ENCODE data around the gene VSTM4. TPM values are rescaled to one million over a fixed set of nuclear protein-coding genes. Genes with fewer than 3 reads are reported as not detected.

Gene VSTM4
- polyA plus RNA-seq, 1 of the 3 experiments (the other 2 are of a cell fraction): 0.39 TPM

DNA sequence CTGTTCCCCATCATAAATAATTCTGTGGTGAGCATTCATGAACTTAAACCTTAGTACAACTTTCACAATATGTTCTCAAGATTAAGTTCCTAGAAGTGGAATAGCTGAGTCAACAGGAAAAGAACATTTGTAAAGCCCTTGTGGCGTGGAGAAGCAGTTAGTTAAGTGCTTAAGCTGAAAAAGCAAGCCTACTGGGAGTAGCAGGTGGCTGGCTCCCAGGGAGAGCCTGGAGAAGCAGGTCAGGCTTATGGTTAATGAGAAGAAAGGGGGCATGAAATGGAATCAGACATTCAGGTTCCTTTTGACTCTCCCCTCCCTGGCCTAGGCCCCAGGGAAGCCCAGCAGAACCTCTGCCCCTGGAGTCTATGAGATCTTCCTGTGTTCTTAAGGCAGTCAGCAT lies 35.3 kb downstream of the VSTM4 start (continued):
- TF ChIP-seq, protein P1, sequence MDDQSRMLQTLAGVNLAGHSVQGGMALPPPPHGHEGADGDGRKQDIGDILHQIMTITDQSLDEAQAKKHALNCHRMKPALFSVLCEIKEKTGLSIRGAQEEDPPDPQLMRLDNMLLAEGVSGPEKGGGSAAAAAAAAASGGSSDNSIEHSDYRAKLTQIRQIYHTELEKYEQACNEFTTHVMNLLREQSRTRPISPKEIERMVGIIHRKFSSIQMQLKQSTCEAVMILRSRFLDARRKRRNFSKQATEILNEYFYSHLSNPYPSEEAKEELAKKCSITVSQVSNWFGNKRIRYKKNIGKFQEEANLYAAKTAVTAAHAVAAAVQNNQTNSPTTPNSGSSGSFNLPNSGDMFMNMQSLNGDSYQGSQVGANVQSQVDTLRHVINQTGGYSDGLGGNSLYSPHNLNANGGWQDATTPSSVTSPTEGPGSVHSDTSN (IDR thresholded peaks at IDR 0.05): no peak
- no peak for TF ChIP-seq RFX5 (IDR thresholded peaks at IDR 0.05; ENCODE audit: low read length)

- Histone ChIP-seq H4K20me1 (ENCODE audit: insufficient read depth) (no peaks in the 10 kb centered on the region), H3K4me2 (no peak overlapping the region), H3K79me2 (ENCODE audit: insufficient read depth) (no peaks in the 10 kb centered on the region), H3K9ac (no peak overlapping the region), H3K36me3 (replicated peaks in 1 of 2; ENCODE audit: control insufficient read depth in 1 of 2, insufficient read depth in 2 of 2, low read length in 1 of 2) (no peaks in the 10 kb centered on the region), H3K4me3 (ENCODE audit: low read depth in 2 of 2, low read length in 1 of 2) (no peak overlapping the region), H3K9me3 (no peaks in the 10 kb centered on the region), H3F3A (replicated peaks; ENCODE audit: insufficient read depth) (no peaks in the 10 kb centered on the region), H3K9me2 (no peaks in the 10 kb centered on the region), H3K4me1 (ENCODE audit: control insufficient read depth in 1 of 2, insufficient read depth in 2 of 2, low read depth in 1 of 2, low read length in 1 of 2) (peaks cover 0 to 56% of the 10 kb centered on the region in 2 experiments; a peak in 2 of 4 replicates), H3K27ac (ENCODE audit: low read depth in 2 of 2, low read length in 1 of 2) (no peak overlapping the region), H2AFZ (ENCODE audit: low read depth) (no peak overlapping the region), H3K27me3 (ENCODE audit: insufficient read depth) (no peaks in the 10 kb centered on the region)
- CTCF ChIA-PET: interaction anchor here (1.5 kb wide), 1 partner anchor 328 kb away, joined by 3 read pairs; no protein-coding TSS in a partner anchor
- no peak for DNase-seq
- WGBS (ENCODE audit: low lambda C conversion rate): 13% methylated on average over 3 of the region's 3 CpGs
- POLR2A ChIA-PET: no interaction called here
- no peak for TF ChIP-seq USF1 (IDR thresholded peaks at IDR 0.05; ENCODE audit: borderline replicate concordance, low read depth)
- no peak for TF ChIP-seq YY1 (IDR thresholded peaks at IDR 0.05; ENCODE audit: low read depth)
- no peak for TF ChIP-seq MXI1 (IDR thresholded peaks at IDR 0.05; ENCODE audit: low read depth, low read length)
- TF ChIP-seq TAF1 (IDR thresholded peaks at IDR 0.05; ENCODE audit: borderline replicate concordance, low read depth, low read length): no peak
- TF ChIP-seq SMC3 (IDR thresholded peaks at IDR 0.05; ENCODE audit: low read depth, low read length): no peak
- no peak for TF ChIP-seq TCF12 (IDR thresholded peaks at IDR 0.05)
- no peak for TF ChIP-seq ELF1 (IDR thresholded peaks at IDR 0.05)
- TF ChIP-seq MEF2A (IDR thresholded peaks at IDR 0.05; ENCODE audit: borderline replicate concordance, low read depth): no peak
- no peak for TF ChIP-seq TEAD4 (IDR thresholded peaks at IDR 0.05; ENCODE audit: borderline replicate concordance, insufficient read depth)
- TF ChIP-seq, protein P2, sequence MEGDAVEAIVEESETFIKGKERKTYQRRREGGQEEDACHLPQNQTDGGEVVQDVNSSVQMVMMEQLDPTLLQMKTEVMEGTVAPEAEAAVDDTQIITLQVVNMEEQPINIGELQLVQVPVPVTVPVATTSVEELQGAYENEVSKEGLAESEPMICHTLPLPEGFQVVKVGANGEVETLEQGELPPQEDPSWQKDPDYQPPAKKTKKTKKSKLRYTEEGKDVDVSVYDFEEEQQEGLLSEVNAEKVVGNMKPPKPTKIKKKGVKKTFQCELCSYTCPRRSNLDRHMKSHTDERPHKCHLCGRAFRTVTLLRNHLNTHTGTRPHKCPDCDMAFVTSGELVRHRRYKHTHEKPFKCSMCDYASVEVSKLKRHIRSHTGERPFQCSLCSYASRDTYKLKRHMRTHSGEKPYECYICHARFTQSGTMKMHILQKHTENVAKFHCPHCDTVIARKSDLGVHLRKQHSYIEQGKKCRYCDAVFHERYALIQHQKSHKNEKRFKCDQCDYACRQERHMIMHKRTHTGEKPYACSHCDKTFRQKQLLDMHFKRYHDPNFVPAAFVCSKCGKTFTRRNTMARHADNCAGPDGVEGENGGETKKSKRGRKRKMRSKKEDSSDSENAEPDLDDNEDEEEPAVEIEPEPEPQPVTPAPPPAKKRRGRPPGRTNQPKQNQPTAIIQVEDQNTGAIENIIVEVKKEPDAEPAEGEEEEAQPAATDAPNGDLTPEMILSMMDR (IDR thresholded peaks at IDR 0.05): no peak
- TF ChIP-seq EP300 (IDR thresholded peaks at IDR 0.05; ENCODE audit: borderline replicate concordance in 1 of 2, low read depth in 1 of 2, low read length in 1 of 2): no peak
- TF ChIP-seq, protein P3, sequence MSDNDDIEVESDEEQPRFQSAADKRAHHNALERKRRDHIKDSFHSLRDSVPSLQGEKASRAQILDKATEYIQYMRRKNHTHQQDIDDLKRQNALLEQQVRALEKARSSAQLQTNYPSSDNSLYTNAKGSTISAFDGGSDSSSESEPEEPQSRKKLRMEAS (IDR thresholded peaks at IDR 0.05; ENCODE audit: low read depth): no peak
Observed at GRCh38 chr10:49079499-49079898, 35.8 kb downstream of the VSTM4 start.
